ENCODE results near the gene ERVW-1.

DNA sequence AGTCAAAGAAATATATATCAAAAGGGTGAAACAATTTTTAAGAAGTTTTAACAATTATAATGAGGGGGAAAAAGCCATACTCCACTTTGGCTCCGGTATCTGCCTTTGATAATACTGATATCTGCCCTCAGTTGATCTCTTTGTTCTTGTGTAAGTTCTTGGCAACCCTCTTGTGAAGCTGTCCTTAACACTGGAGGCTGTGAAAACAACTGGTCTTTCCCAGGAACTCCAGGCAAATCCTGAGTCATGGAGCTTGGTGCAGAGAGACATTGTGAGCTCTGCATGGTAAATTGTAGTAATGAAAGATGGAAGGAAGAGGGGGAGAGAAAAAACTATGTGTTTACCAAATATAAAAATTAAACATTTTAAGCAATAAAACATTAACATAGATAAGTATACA, 11.9 kb upstream of the ERVW-1 start:
- no peak for TF ChIP-seq CTCF (IDR thresholded peaks at IDR 0.05 in 8 of 11, conservative IDR thresholded peaks at IDR 0.05 in 3 of 11)
- no peak for TF ChIP-seq POLR2A (IDR thresholded peaks at IDR 0.05)
- no peak for TF ChIP-seq POLR2AphosphoS5 (IDR thresholded peaks at IDR 0.05)
